Measurements from ENCODE around the gene HPS4. TPM values are rescaled to one million over a fixed set of nuclear protein-coding genes. Genes with fewer than 3 reads are reported as not detected.
"Not testable (repeated sequence)": the region's sequence is repeated elsewhere in the genome, so short reads cannot be mapped to it uniquely, and the experiment has no call there.

The HPS4 gene
- 21.7 and 28.9 TPM in 2 replicates for total RNA-seq
- polyA plus RNA-seq (2012): 20.3 TPM

GRCh38 chr22:26483439-26484359 is at the start of gene HPS4, which contains the start of gene SRRD:
TSS of gene HPS4 (minus strand) at chr22:26483783. CDS start at chr22:26481762, 2,021 bp downstream.
TSS of gene SRRD (plus strand) at chr22:26483877. CDS start at chr22:26483891, 14 bp downstream.
- DNase-seq (ENCODE audit: low read depth): peak; percentile 89

GRCh38 chr22:26529345-26529744 is 45.8 kb upstream of the HPS4 start:
- DNase-seq (ENCODE audit: low read depth): no peak

- DNase-seq (ENCODE audit: low read depth): not testable (repeated sequence)
These were observed 44.9 kb upstream of the HPS4 start for GRCh38 chr22:26528518-26528917.

- DNase-seq (ENCODE audit: low read depth): no peak
These were observed 44.2 kb upstream of the HPS4 start for GRCh38 chr22:26527574-26528465.

GRCh38 chr22:26527167-26527566 is 43.6 kb upstream of the HPS4 start:
- no peak for DNase-seq (ENCODE audit: low read depth)

GRCh38 chr22:26525946-26526564 is 42.5 kb upstream of the HPS4 start:
- DNase-seq (ENCODE audit: low read depth): no peak

- no peak for DNase-seq (ENCODE audit: low read depth)
These were observed 41.3 kb upstream of the HPS4 start for GRCh38 chr22:26524870-26525269.

- DNase-seq (ENCODE audit: low read depth): no peak
These were observed 39.0 kb upstream of the HPS4 start for GRCh38 chr22:26522592-26522991.

GRCh38 chr22:26522012-26522411 is 38.4 kb upstream of the HPS4 start:
- DNase-seq (ENCODE audit: low read depth): no peak

- DNase-seq (ENCODE audit: low read depth): no peak
These were observed 33.8 kb upstream of the HPS4 start for GRCh38 chr22:26517429-26517828.

GRCh38 chr22:26516503-26516902 is 32.9 kb upstream of the HPS4 start:
- no peak for DNase-seq (ENCODE audit: low read depth)

GRCh38 chr22:26515931-26516330 is 32.3 kb upstream of the HPS4 start:
- no peak for DNase-seq (ENCODE audit: low read depth)

- no peak for DNase-seq (ENCODE audit: low read depth)
These were observed 31.0 kb upstream of the HPS4 start for GRCh38 chr22:26514419-26515161.

GRCh38 chr22:26513838-26514237 is 30.3 kb upstream of the HPS4 start:
- no peak for DNase-seq (ENCODE audit: low read depth)

- DNase-seq (ENCODE audit: low read depth): peak; percentile 92
These were observed 28.7 kb upstream of the HPS4 start, which contains the start of gene TFIP11 for GRCh38 chr22:26512149-26512793. TSS of gene TFIP11 (minus strand) at chr22:26512473. CDS start at chr22:26510272, 2,201 bp downstream.

- DNase-seq (ENCODE audit: low read depth): no peak
These were observed 24.6 kb upstream of the HPS4 start for GRCh38 chr22:26508148-26508547.

- no peak for DNase-seq (ENCODE audit: low read depth)
These were observed 20.2 kb upstream of the HPS4 start for GRCh38 chr22:26503758-26504157.

- DNase-seq (ENCODE audit: low read depth): peak; percentile 68
These were observed 19.3 kb upstream of the HPS4 start for GRCh38 chr22:26502688-26503561.

GRCh38 chr22:26501996-26502395 is 18.4 kb upstream of the HPS4 start:
- DNase-seq (ENCODE audit: low read depth): no peak

All from myocyte (in vitro differentiated cells).